ENCODE results near the gene CALB2. TPM values are rescaled to one million over a fixed set of nuclear protein-coding genes. Genes with fewer than 3 reads are reported as not detected.

CALB2 gene
- total and polyA plus RNA-seq, 2 of the 4 experiments (the other 2 are of a cell fraction) = 0.18 to 0.32 TPM

DNA sequence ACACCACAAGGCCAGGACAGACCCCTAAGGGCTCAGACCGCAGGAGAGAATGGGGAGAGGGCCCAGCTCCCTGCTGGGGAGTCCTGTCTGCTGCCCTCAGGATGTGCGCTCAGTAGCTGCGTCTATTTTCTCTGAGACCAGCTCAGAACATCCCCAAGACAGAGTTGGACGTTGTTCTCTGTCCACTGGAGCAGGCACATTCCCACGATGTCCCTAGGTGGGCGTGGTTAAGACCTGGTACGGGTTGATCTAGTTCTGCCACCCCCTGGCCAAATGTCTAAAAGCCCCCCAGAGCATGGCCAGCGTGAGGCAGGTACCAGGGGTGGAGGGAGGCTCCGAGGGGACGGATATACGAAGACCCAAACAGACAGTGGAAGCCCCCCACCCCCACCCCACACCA, 842 bp upstream of the CALB2 start:
- Histone ChIP-seq H2AFZ (replicated peaks; ENCODE audit: low read length, poor library complexity) (no peak overlapping the region), H3K14ac (replicated peaks; ENCODE audit: low read depth, low read length) (no peak overlapping the region), H3K9ac (ENCODE audit: low read depth, low read length) (no peak overlapping the region), H2AK5ac (ENCODE audit: low read depth, low read length) (no peak overlapping the region), H3K79me1 (ENCODE audit: low read depth in 1 of 2, low read length in 2 of 2) (no peaks in the 10 kb centered on the region), H3K18ac (ENCODE audit: low read depth, low read length) (no peak overlapping the region), H4K91ac (ENCODE audit: insufficient read depth, low read depth, low read length) (no peak overlapping the region), H3K23ac (ENCODE audit: low read depth, low read length) (no peak overlapping the region), H4K5ac (ENCODE audit: low read depth, low read length) (no peak overlapping the region), H3K27ac (ENCODE audit: insufficient read depth, low read length) (no peak overlapping the region), H3K4me1 (ENCODE audit: control insufficient read depth, insufficient read depth, low read length) (peaks cover 9% of the 10 kb centered on the region), H2AK9ac (replicated peaks; ENCODE audit: low read depth, low read length, poor library complexity) (peak overlapping the region; percentile 63), H4K8ac (ENCODE audit: low read depth in 2 of 2, low read length in 2 of 2) (no peak overlapping the region), H3K4me2 (ENCODE audit: low read depth, low read length) (no peak overlapping the region), H2BK120ac (ENCODE audit: low read depth, low read length) (no peak overlapping the region), H2BK20ac (ENCODE audit: low read depth, low read length) (no peak overlapping the region), H2BK5ac (ENCODE audit: low read depth, low read length, poor library complexity, severe bottlenecking) (no peak overlapping the region), H3K36me3 (ENCODE audit: control insufficient read depth, insufficient read depth, low read length) (no peaks in the 10 kb centered on the region), H3K4me3 (ENCODE audit: insufficient read depth, low read depth, low read length) (no peak overlapping the region), H3K4ac (ENCODE audit: low read depth, low read length) (no peak overlapping the region), H2BK15ac (ENCODE audit: low read depth, low read length) (no peak overlapping the region), H3K9me3 (ENCODE audit: control insufficient read depth, insufficient read depth, low read length) (no peaks in the 10 kb centered on the region), H3K9me1 (ENCODE audit: insufficient read depth, low read length) (no peaks in the 10 kb centered on the region), H4K20me1 (ENCODE audit: insufficient read depth, low read length) (no peaks in the 10 kb centered on the region), H3K27me3 (ENCODE audit: control insufficient read depth, insufficient read depth, low read length) (peaks cover 17% of the 10 kb centered on the region), H3K56ac (ENCODE audit: extremely low read depth, insufficient read depth, low read length) (no peak overlapping the region)
- BruUV-seq (replicated peaks) = no TSS peak
- ATAC-seq (ENCODE audit: low read depth) (no peak), DNase-seq (no peak)
- CTCF ChIA-PET = interaction anchor here (1.0 kb wide), 1 partner anchor 8 kb away, joined by 3 read pairs; no protein-coding TSS in a partner anchor
- TF ChIP-seq NFE2L2 (IDR thresholded peaks at IDR 0.05; ENCODE audit: low read depth, low read length) = no peak
- no peak for TF ChIP-seq SMC3 (IDR thresholded peaks at IDR 0.05; ENCODE audit: low read depth, low read length)
- TF ChIP-seq POLR2A (IDR thresholded peaks at IDR 0.05; ENCODE audit: low read depth, low read length) = no peak
- no peak for TF ChIP-seq RFX5 (IDR thresholded peaks at IDR 0.05; ENCODE audit: low read depth, low read length)
- TF ChIP-seq RAD21 (IDR thresholded peaks at IDR 0.05; ENCODE audit: low read length) = no peak
- TF ChIP-seq CHD1 (IDR thresholded peaks at IDR 0.05; ENCODE audit: low read depth, low read length) = no peak
- TF ChIP-seq BHLHE40 (IDR thresholded peaks at IDR 0.05; ENCODE audit: low read depth, low read length) = no peak
- no peak for TF ChIP-seq CEBPB (IDR thresholded peaks at IDR 0.05; ENCODE audit: low read depth, low read length)
- no peak for TF ChIP-seq MAFK (IDR thresholded peaks at IDR 0.05; ENCODE audit: low read depth, low read length)
- TF ChIP-seq MAZ (IDR thresholded peaks at IDR 0.05; ENCODE audit: borderline replicate concordance, low read depth, low read length) = no peak
- no peak for TF ChIP-seq RCOR1 (IDR thresholded peaks at IDR 0.05; ENCODE audit: insufficient replicate concordance, low read length)
- no peak for TF ChIP-seq MXI1 (IDR thresholded peaks at IDR 0.05; ENCODE audit: borderline replicate concordance, low read depth, low read length)
- TF ChIP-seq, protein P1, sequence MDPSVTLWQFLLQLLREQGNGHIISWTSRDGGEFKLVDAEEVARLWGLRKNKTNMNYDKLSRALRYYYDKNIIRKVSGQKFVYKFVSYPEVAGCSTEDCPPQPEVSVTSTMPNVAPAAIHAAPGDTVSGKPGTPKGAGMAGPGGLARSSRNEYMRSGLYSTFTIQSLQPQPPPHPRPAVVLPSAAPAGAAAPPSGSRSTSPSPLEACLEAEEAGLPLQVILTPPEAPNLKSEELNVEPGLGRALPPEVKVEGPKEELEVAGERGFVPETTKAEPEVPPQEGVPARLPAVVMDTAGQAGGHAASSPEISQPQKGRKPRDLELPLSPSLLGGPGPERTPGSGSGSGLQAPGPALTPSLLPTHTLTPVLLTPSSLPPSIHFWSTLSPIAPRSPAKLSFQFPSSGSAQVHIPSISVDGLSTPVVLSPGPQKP (IDR thresholded peaks at IDR 0.05; ENCODE audit: borderline replicate concordance, low read depth, low read length) = no peak
- TF ChIP-seq FOS (IDR thresholded peaks at IDR 0.05; ENCODE audit: low read depth, low read length) = no peak
- TF ChIP-seq, protein P2, sequence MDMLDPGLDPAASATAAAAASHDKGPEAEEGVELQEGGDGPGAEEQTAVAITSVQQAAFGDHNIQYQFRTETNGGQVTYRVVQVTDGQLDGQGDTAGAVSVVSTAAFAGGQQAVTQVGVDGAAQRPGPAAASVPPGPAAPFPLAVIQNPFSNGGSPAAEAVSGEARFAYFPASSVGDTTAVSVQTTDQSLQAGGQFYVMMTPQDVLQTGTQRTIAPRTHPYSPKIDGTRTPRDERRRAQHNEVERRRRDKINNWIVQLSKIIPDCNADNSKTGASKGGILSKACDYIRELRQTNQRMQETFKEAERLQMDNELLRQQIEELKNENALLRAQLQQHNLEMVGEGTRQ (IDR thresholded peaks at IDR 0.05; ENCODE audit: low read depth, low read length) = no peak
- TF ChIP-seq, protein P3, sequence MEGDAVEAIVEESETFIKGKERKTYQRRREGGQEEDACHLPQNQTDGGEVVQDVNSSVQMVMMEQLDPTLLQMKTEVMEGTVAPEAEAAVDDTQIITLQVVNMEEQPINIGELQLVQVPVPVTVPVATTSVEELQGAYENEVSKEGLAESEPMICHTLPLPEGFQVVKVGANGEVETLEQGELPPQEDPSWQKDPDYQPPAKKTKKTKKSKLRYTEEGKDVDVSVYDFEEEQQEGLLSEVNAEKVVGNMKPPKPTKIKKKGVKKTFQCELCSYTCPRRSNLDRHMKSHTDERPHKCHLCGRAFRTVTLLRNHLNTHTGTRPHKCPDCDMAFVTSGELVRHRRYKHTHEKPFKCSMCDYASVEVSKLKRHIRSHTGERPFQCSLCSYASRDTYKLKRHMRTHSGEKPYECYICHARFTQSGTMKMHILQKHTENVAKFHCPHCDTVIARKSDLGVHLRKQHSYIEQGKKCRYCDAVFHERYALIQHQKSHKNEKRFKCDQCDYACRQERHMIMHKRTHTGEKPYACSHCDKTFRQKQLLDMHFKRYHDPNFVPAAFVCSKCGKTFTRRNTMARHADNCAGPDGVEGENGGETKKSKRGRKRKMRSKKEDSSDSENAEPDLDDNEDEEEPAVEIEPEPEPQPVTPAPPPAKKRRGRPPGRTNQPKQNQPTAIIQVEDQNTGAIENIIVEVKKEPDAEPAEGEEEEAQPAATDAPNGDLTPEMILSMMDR (conservative IDR thresholded peaks at IDR 0.05; ENCODE audit: low read depth, low read length) = no peak
- intact Hi-C loops (cut with micrococcal nuclease) (loop anchor here (2.0 to 10.0 kb wide), 4 partner anchors 69 to 670 kb away; partner anchors contain the start of genes CMTR2, MTSS2 and VAC14), dilution Hi-C loops (cut with HindIII; ENCODE audit: low sequenced_read_pairs, unreplicated experiment) (no loop called here), in situ Hi-C loops (cut with MboI; ENCODE audit: low sequenced_read_pairs) (loop anchor here (10.0 to 25.0 kb wide), 2 partner anchors 573 to 670 kb away; partner anchors contain the start of gene MTSS2)
- 54% methylated on average over 3 of the region's 11 CpGs; no CpG with 5 or more reads in 1 of the 2 experiments for WGBS, 2 experiments (ENCODE audit: extremely low coverage in 2 of 2, insufficient read length in 1 of 2)
- POLR2A ChIA-PET (ENCODE audit: unreplicated experiment) = no interaction called here
